GM12872 (cell line): Measurements from ENCODE around the gene POLR3GL.
A peak's percentile ranks its signal among the peaks of the same experiment; 100 is the strongest.

Experiments
- CTCF ChIP-seq: IDR thresholded peaks from 3 replicates; pipeline ENCODE4 v1.5.1; 2011; ENCODE audit warnings: low read depth, mild to moderate bottlenecking, low read length, moderate library complexity; ENCODE audit not compliant: insufficient read depth

POLR3GL gene

DNA sequence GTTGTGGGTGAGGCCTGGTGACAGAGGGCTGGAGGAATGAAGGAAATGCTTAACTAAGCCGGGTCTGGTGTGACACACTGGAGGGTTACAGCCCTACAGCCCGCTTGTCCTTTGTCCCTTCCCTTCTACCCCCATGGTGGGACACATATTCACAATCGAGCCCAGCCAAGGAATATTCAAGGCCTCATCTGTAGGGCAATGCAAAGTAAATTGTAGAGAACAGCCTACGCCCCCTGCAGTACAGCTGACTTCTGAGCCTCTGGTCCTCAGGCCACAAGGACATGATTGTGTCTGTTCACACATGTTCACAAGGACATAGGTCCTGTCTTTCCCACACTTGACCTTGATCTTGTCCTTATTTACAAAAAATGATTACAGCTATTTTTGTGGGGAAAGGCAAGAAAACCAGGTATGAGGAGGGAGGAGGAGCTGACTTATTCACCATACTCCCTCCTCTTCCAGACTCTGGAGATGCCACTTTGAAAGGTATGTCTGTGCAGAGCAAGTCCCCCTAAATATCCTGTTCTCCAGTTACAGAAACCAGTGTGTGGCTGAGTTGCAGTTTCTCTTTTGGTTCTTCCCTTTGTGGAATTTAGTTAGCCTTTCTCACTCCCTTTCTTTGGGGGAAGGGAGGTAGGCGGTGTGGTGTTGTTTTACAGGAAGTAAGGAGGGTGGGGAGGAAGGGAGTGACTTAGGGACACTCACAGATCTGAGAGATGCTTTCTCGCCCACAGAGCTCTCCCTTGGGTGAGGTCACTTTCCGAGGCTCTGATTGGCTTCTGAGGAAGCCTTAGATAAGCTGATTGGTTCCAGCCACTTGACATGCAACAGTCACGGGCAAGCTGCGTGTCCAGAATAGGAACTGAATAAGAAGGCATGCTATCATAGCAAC is 14.6 kb downstream of the POLR3GL start:
- peak; percentile 45; the same call in 2 of the 3 replicates for TF ChIP-seq CTCF

- no peak for TF ChIP-seq CTCF
Observed at GRCh38 chr1:145979746-145980456, 15.4 kb downstream of the POLR3GL start.

GRCh38 chr1:145980457-145980994 is 16.0 kb downstream of the POLR3GL start:
- no peak for TF ChIP-seq CTCF

- TF ChIP-seq CTCF = no peak
Observed at GRCh38 chr1:145982010-145982723, 17.7 kb downstream of the POLR3GL start.

DNA sequence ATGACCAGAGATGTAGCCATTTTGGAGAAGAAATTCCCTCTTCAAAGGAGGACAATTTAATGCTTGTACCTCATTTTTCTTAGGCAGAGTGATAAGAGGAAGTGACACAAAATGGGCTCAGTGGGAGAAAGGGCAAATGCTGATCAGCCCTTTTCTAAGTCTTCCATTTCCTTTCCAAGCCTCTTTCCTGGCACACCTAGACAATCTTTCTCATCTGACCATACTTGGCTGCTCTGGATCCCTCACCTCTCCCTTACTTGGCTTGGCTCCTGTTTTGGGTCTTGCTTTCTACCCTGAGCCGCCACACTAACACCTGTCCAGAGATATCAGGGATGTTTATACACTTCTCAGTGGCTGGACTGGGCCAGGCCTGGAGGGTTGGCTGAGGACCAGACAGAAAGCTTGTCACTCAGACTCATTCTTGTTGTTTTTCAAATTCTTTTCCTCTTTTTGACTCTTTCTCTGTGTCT is 18.8 kb downstream of the POLR3GL start:
- no peak for TF ChIP-seq CTCF

- no peak for TF ChIP-seq CTCF
Observed at GRCh38 chr1:145983960-145984830, 19.7 kb downstream of the POLR3GL start.
